HUES6 (cell line): ENCODE data around the gene NRG3.

Experiments
- H3K27ac ChIP-seq: 2 replicates; pipeline ENCODE4 v1.7.0; 2013; ENCODE audit warnings: low read depth, mild to moderate bottlenecking, low read length, inconsistent platforms
- H3K27me3 ChIP-seq: 2 replicates; pipeline ENCODE4 v1.6.1; 2013; ENCODE audit warnings: low read length; ENCODE audit not compliant: control insufficient read depth, insufficient read depth
- H3K36me3 ChIP-seq: 2 replicates; pipeline ENCODE4 v1.6.1; 2013; ENCODE audit warnings: low read length; ENCODE audit not compliant: control insufficient read depth, insufficient read depth
- H3K4me1 ChIP-seq: 2 replicates; pipeline ENCODE4 v1.6.1; 2013; ENCODE audit warnings: low read length; ENCODE audit not compliant: control insufficient read depth, insufficient read depth
- H3K4me3 ChIP-seq: 2 replicates; pipeline ENCODE4 v1.5.1; 2013; ENCODE audit warnings: low read depth, low read length
- H3K9ac ChIP-seq: one replicate; pipeline ENCODE4 v1.6.1; 2013; ENCODE audit warnings: mild to moderate bottlenecking, low read length
- H3K9me3 ChIP-seq: 2 replicates; pipeline ENCODE4 v1.6.1; 2013; ENCODE audit warnings: low read depth, low read length; ENCODE audit not compliant: control insufficient read depth, insufficient read depth

NRG3 gene

DNA sequence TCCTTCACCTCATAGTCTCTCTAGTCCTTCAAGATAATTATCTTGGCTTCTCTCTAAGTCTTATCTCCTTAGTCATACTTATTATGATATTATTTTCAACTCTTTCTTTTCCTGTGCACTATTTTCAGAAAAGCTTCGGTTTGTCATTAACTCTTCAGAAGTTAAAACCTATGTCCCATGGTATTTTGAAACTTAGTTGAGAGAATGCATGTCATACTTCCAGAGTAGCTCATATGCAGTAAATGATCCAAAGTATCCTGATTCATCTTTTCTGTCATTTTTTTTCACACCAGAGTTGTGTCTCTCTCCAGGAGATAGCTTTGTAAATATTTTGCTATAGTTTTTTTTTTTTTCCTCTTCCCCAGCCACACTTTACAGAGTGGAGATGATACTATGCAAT, 1008.6 kb downstream of the NRG3 start:
- H3K9ac ChIP-seq: no peak overlapping the region
- no peaks in the 10 kb centered on the region for H3K27me3 ChIP-seq
- H3K9me3 ChIP-seq: no peaks in the 10 kb centered on the region
- no peaks in the 10 kb centered on the region; the same call in 1 of the 2 replicates for H3K4me1 ChIP-seq
- H3K36me3 ChIP-seq: no peaks in the 10 kb centered on the region
- H3K27ac ChIP-seq: no peak overlapping the region
- no peak overlapping the region for H3K4me3 ChIP-seq

- Histone ChIP-seq H3K27me3 (no peaks in the 10 kb centered on the region), H3K36me3 (no peaks in the 10 kb centered on the region), H3K27ac (no peak overlapping the region), H3K4me3 (no peak overlapping the region), H3K4me1 (peaks cover 9% of the 10 kb centered on the region; the same call in 1 of the 2 replicates), H3K9ac (no peak overlapping the region), H3K9me3 (no peaks in the 10 kb centered on the region)
Observed at GRCh38 chr10:82887488-82887887, 1012.5 kb downstream of the NRG3 start.

GRCh38 chr10:82888809-82889455, 1013.9 kb downstream of the NRG3 start:
- no peaks in the 10 kb centered on the region for H3K9me3 ChIP-seq
- H3K27ac ChIP-seq: peak overlapping the region; percentile 10; the same call in 1 of the 2 replicates
- peak overlapping the region; percentile 4; the same call in 1 of the 2 replicates for H3K4me3 ChIP-seq

GRCh38 chr10:82889728-82890127, 1014.7 kb downstream of the NRG3 start:
- H3K9ac ChIP-seq: no peak overlapping the region
- no peak overlapping the region for H3K4me3 ChIP-seq
- no peaks in the 10 kb centered on the region for H3K36me3 ChIP-seq

More at GRCh38 chr10:82888809-82889455, 1013.9 kb downstream of the NRG3 start:
- Histone ChIP-seq H3K9ac (no peak overlapping the region), H3K36me3 (no peaks in the 10 kb centered on the region), H3K27me3 (no peaks in the 10 kb centered on the region), H3K4me1 (peaks cover 9% of the 10 kb centered on the region; the same call in 1 of the 2 replicates)

GRCh38 chr10:82890573-82890972, 1015.6 kb downstream of the NRG3 start:
- 0 out of 2 replicates have a peak, but pooled peaks cover 4% of the 10 kb centered on the region for H3K9me3 ChIP-seq
- H3K36me3 ChIP-seq: no peaks in the 10 kb centered on the region
- no peak overlapping the region for H3K27ac ChIP-seq
- no peaks in the 10 kb centered on the region for H3K27me3 ChIP-seq
- no peak overlapping the region for H3K4me3 ChIP-seq
- H3K4me1 ChIP-seq: peaks cover 9% of the 10 kb centered on the region; the same call in 1 of the 2 replicates
- no peak overlapping the region for H3K9ac ChIP-seq

More at GRCh38 chr10:82889728-82890127, 1014.7 kb downstream of the NRG3 start:
- peaks cover 9% of the 10 kb centered on the region; the same call in 1 of the 2 replicates for H3K4me1 ChIP-seq
- H3K9me3 ChIP-seq: 0 out of 2 replicates have a peak, but pooled peaks cover under 1% of the 10 kb centered on the region
- no peaks in the 10 kb centered on the region for H3K27me3 ChIP-seq
- H3K27ac ChIP-seq: no peak overlapping the region

GRCh38 chr10:82908096-82908495, 1033.1 kb downstream of the NRG3 start:
- H3K4me3 ChIP-seq: no peak overlapping the region
- H3K27me3 ChIP-seq: no peaks in the 10 kb centered on the region
- no peak overlapping the region for H3K27ac ChIP-seq
- H3K9ac ChIP-seq: no peak overlapping the region
- no peaks in the 10 kb centered on the region for H3K36me3 ChIP-seq
- H3K9me3 ChIP-seq: no peaks in the 10 kb centered on the region
- H3K4me1 ChIP-seq: no peaks in the 10 kb centered on the region

GRCh38 chr10:82908751-82909150, 1033.8 kb downstream of the NRG3 start:
- no peak overlapping the region for H3K9ac ChIP-seq
- H3K4me1 ChIP-seq: no peaks in the 10 kb centered on the region
- H3K36me3 ChIP-seq: no peaks in the 10 kb centered on the region
- no peak overlapping the region for H3K27ac ChIP-seq
- H3K9me3 ChIP-seq: no peaks in the 10 kb centered on the region
- no peak overlapping the region for H3K4me3 ChIP-seq
- H3K27me3 ChIP-seq: no peaks in the 10 kb centered on the region

DNA sequence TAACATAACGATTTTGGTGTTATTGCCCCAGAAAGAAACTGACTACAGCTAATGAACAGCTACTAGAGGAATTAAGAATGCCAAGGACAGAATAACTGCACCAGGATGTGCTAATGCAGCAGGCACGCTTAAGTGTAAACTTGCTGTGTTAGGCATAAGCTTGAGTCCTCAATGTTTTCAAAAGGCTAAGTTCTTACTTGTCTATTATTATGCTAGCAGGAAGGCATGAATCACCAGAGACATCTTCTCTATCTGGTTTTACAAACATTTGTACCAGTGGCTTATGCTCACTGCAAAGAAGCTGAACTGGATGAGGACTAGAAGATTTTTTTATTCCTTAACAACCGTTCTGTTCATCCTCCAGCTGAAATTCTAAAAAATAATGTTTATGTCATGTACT, 1035.3 kb downstream of the NRG3 start:
- H3K27ac ChIP-seq: no peak overlapping the region
- no peaks in the 10 kb centered on the region for H3K27me3 ChIP-seq
- H3K9ac ChIP-seq: no peak overlapping the region
- no peaks in the 10 kb centered on the region for H3K4me1 ChIP-seq
- H3K9me3 ChIP-seq: no peaks in the 10 kb centered on the region
- H3K36me3 ChIP-seq: no peaks in the 10 kb centered on the region
- H3K4me3 ChIP-seq: no peak overlapping the region

GRCh38 chr10:82914655-82915136, 1039.7 kb downstream of the NRG3 start:
- Histone ChIP-seq H3K36me3 (no peaks in the 10 kb centered on the region), H3K9me3 (no peaks in the 10 kb centered on the region), H3K4me3 (no peak overlapping the region), H3K9ac (no peak overlapping the region), H3K27me3 (no peaks in the 10 kb centered on the region), H3K27ac (no peak overlapping the region), H3K4me1 (no peaks in the 10 kb centered on the region)

- Histone ChIP-seq H3K4me3 (no peak overlapping the region), H3K4me1 (no peaks in the 10 kb centered on the region), H3K27me3 (no peaks in the 10 kb centered on the region), H3K9ac (no peak overlapping the region), H3K36me3 (no peaks in the 10 kb centered on the region), H3K9me3 (0 out of 2 replicates have a peak, but pooled peaks cover 6% of the 10 kb centered on the region), H3K27ac (no peak overlapping the region)
Observed at GRCh38 chr10:82916941-82917340, 1041.9 kb downstream of the NRG3 start.

GRCh38 chr10:82918022-82918421, 1043.0 kb downstream of the NRG3 start:
- Histone ChIP-seq H3K36me3 (no peaks in the 10 kb centered on the region), H3K4me1 (no peaks in the 10 kb centered on the region), H3K27me3 (no peaks in the 10 kb centered on the region), H3K9ac (no peak overlapping the region), H3K4me3 (no peak overlapping the region), H3K27ac (no peak overlapping the region), H3K9me3 (0 out of 2 replicates have a peak, but pooled peaks cover 6% of the 10 kb centered on the region)
